Activated naive CD8-positive, alpha-beta T cell treated with anti-CD3 and anti-CD28 coated beads, Interleukin-2, amount 50 U/mL, for 24 hours (primary cell): ENCODE data around the gene RBFOX1.

Experiments
- ATAC-seq: fragments of 150-1000 bp; cut with Tn5 transposase; one replicate; pipeline ENCODE4 v1.10.0; 2021
- DNase-seq: peaks from one replicate; pipeline ENCODE4 v3.0.0; 2021
- H3K27ac Mint-ChIP-seq: one replicate; pipeline ENCODE4 v1.8.0; 2021; ENCODE audit warnings: mild to moderate bottlenecking, mixed read lengths
- H3K27me3 Mint-ChIP-seq: one replicate; pipeline ENCODE4 v1.8.0; 2021; ENCODE audit warnings: mixed read lengths
- H3K36me3 Mint-ChIP-seq: one replicate; pipeline ENCODE4 v1.8.0; 2021; ENCODE audit warnings: low read depth, mixed read lengths
- H3K4me1 Mint-ChIP-seq: one replicate; pipeline ENCODE4 v1.8.0; 2021; ENCODE audit warnings: mixed read lengths
- H3K4me3 Mint-ChIP-seq: one replicate; pipeline ENCODE4 v1.8.0; 2021; ENCODE audit warnings: mild to moderate bottlenecking, moderate library complexity, mixed read lengths
- H3K9me3 Mint-ChIP-seq: one replicate; pipeline ENCODE4 v1.8.0; 2021; ENCODE audit warnings: mixed read lengths

The RBFOX1 gene

GRCh38 chr16:7605812-7606211, 273.2 kb downstream of the RBFOX1 start:
- H3K27ac Mint-ChIP-seq: no peak overlapping the region
- H3K9me3 Mint-ChIP-seq: peaks cover 19% of the 10 kb centered on the region
- H3K27me3 Mint-ChIP-seq: no peaks in the 10 kb centered on the region
- no peak for DNase-seq
- no peaks in the 10 kb centered on the region for H3K36me3 Mint-ChIP-seq
- H3K4me3 Mint-ChIP-seq: no peak overlapping the region
- ATAC-seq: no peak
- no peaks in the 10 kb centered on the region for H3K4me1 Mint-ChIP-seq

- DNase-seq (no peak), ATAC-seq (no peak)
- Mint-ChIP-seq H3K36me3 (no peaks in the 10 kb centered on the region), H3K4me3 (no peak overlapping the region), H3K27me3 (no peaks in the 10 kb centered on the region), H3K27ac (no peak overlapping the region), H3K9me3 (peaks cover 14% of the 10 kb centered on the region), H3K4me1 (no peaks in the 10 kb centered on the region)
Measured at GRCh38 chr16:7612671-7613070, 280.0 kb downstream of the RBFOX1 start.

DNA sequence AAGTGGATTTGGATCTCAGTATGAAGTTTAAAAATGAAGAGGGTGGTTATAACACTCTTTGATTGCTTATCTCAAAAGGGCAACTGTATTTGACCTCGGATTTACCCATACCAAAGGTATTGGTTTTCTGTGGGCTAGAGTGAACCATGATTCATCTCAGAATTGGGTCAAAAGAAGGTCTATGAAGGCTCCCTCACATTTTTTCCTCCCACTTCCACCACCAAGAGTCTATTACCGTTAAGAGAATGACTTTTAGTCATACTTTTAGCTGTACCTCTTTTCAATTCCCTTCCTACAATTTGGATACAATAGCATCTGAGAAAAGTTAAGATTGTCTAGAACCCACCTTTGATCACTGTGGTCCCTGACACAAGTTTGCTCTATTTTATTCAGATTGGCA, 280.9 kb downstream of the RBFOX1 start:
- Mint-ChIP-seq H3K27ac (no peak overlapping the region), H3K4me1 (no peaks in the 10 kb centered on the region), H3K27me3 (no peaks in the 10 kb centered on the region), H3K36me3 (no peaks in the 10 kb centered on the region), H3K4me3 (no peak overlapping the region), H3K9me3 (peaks cover 14% of the 10 kb centered on the region)
- no peak for DNase-seq
- no peak for ATAC-seq

DNA sequence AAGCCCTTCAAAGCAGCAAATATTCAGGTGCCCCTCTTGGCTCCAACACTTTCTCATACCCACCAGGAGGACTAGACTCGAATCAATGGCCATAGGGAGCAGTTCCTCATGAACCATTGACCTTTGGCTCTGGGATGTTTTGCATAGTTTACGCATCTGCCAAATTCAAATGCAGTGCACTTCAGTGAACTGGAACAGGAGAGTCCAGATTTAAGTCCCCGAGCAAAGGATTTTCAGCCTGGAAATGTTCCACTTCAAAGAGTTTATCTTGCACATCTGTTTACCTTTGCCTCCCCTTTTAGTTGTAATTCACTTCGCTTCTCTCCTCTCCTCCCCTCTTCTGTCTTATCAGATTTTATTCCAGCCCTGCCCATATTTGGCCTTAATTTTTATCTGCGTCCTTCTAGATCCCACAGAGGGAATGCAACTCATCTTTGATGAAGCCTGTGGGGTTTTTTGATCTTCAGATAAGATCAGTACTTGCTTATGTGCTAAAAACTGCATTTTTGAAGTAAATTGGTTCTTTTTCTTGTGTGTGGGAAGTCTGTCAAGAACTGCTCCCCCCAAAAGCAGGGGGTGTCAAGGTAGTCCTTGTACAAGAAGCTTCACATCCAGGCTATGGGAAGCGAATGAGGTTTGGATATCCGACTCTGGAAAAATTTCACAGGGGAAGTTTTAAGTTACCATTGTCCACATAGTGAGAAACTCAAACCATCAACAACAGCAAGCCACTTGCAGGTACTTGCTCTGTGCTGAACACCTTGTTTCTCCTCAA, 281.6 kb downstream of the RBFOX1 start:
- Mint-ChIP-seq H3K27ac (no peak overlapping the region), H3K4me3 (no peak overlapping the region), H3K36me3 (no peaks in the 10 kb centered on the region), H3K9me3 (peaks cover 7% of the 10 kb centered on the region), H3K27me3 (no peaks in the 10 kb centered on the region), H3K4me1 (no peaks in the 10 kb centered on the region)
- no peak for ATAC-seq
- no peak for DNase-seq

GRCh38 chr16:7615565-7615964, 282.9 kb downstream of the RBFOX1 start:
- Mint-ChIP-seq H3K9me3 (peaks cover 7% of the 10 kb centered on the region), H3K27ac (no peak overlapping the region), H3K4me1 (no peaks in the 10 kb centered on the region), H3K4me3 (no peak overlapping the region), H3K27me3 (no peaks in the 10 kb centered on the region), H3K36me3 (no peaks in the 10 kb centered on the region)
- DNase-seq: no peak
- no peak for ATAC-seq

DNA sequence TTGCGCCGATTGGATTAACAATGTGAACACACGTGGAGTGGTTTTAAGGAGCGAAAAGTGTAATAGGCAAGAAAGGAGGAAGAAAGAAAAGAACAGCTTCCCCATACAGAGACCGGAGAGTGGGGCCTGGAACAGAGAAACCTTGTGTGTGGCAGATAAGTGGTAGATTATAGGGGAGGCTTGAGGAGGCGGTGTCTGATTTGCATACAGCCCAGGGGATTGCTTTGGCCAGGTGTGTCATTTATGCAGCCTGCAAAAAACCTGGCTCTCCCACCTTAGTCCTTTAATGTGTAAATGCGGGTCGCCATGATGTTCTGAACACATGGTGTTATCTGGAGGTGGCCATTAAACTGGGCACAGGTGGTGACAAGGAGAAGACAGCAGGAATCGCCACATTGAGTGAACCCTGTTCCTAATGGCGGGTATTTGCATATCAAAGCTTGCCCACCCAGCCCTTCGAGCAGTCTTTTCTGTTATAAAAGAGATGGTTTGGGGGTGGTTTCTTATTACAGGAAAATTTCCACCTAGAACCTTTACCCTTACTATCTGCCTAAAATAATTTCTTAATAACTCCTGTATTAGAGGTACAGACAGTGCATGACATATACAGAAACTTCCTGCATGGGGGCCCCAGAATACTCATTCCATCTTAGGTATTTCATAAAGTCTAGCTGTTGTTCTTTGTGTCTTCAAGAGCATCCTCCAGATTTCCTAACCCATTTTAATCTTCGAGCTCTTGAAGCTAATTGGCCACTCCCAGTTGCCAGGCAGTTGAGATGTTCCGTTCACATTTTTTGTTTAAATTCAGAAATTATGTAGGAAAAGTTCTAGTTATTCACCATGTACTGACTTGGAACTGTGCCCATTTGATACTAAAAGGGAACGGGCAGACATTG, 292.5 kb downstream of the RBFOX1 start:
- H3K27ac Mint-ChIP-seq: no peak overlapping the region
- ATAC-seq (no peak), DNase-seq (no peak)
- H3K9me3 Mint-ChIP-seq: peaks cover 17% of the 10 kb centered on the region
- H3K4me1 Mint-ChIP-seq: no peaks in the 10 kb centered on the region
- no peak overlapping the region for H3K4me3 Mint-ChIP-seq
- H3K27me3 Mint-ChIP-seq: no peaks in the 10 kb centered on the region
- H3K36me3 Mint-ChIP-seq: no peaks in the 10 kb centered on the region

- H3K4me3 Mint-ChIP-seq: no peak overlapping the region
- ATAC-seq: no peak
- H3K4me1 Mint-ChIP-seq: no peaks in the 10 kb centered on the region
- DNase-seq: no peak
- H3K36me3 Mint-ChIP-seq: no peaks in the 10 kb centered on the region
- H3K27me3 Mint-ChIP-seq: no peaks in the 10 kb centered on the region
- no peak overlapping the region for H3K27ac Mint-ChIP-seq
- peaks cover 26% of the 10 kb centered on the region for H3K9me3 Mint-ChIP-seq
Measured at GRCh38 chr16:7628981-7629380, 296.3 kb downstream of the RBFOX1 start.

- H3K4me3 Mint-ChIP-seq: no peak overlapping the region
- H3K36me3 Mint-ChIP-seq: no peaks in the 10 kb centered on the region
- no peaks in the 10 kb centered on the region for H3K4me1 Mint-ChIP-seq
- no peak overlapping the region for H3K27ac Mint-ChIP-seq
- H3K27me3 Mint-ChIP-seq: no peaks in the 10 kb centered on the region
- DNase-seq: no peak
- H3K9me3 Mint-ChIP-seq: peaks cover 27% of the 10 kb centered on the region
- no peak for ATAC-seq
Measured at GRCh38 chr16:7629571-7629970, 296.9 kb downstream of the RBFOX1 start.

DNA sequence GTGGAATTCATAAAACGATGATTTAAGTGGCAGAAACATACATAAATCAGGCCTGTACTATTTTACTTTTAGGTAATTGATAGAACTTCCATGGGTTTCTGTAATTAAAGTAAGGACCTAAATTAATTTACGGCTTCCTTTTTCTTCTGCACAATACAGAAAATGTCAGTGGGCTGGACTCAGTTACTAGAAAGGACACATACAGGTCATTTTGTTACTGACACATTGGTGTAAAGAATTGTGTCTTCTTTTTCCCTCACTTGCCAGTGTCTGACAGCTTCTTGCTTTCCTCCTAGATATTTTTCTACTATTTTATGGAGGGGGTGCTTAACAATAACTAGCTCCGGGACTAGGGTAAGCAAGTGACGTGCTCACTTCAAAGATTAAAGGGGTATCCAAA, 304.8 kb downstream of the RBFOX1 start:
- Mint-ChIP-seq H3K36me3 (no peaks in the 10 kb centered on the region), H3K27me3 (no peaks in the 10 kb centered on the region), H3K4me3 (no peak overlapping the region), H3K4me1 (no peaks in the 10 kb centered on the region), H3K27ac (no peak overlapping the region), H3K9me3 (peaks cover 17% of the 10 kb centered on the region)
- ATAC-seq: no peak
- DNase-seq: no peak

DNA sequence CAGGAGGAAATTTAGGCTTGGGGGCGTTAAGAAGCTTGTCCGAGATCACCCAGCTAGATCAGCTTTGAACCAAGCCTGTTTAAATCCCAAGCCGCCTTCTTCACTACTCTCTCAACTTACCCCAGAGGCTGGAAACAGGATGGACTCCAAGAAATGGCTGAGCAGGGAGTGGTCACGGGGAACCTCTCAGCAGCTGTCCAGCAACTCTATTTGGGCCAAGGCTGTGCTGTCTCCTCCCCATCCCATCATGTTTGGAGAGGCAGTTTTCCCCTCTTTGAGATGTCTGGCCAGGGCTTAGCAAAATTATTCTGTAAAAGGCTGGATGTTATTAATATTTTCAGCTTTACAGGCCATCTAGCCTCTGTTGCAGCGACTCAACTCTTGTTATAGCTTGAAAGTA, 305.7 kb downstream of the RBFOX1 start:
- Mint-ChIP-seq H3K4me3 (no peak overlapping the region), H3K4me1 (no peaks in the 10 kb centered on the region), H3K9me3 (peaks cover 17% of the 10 kb centered on the region), H3K27me3 (no peaks in the 10 kb centered on the region), H3K27ac (no peak overlapping the region), H3K36me3 (no peaks in the 10 kb centered on the region)
- no peak for DNase-seq
- ATAC-seq: no peak

DNA sequence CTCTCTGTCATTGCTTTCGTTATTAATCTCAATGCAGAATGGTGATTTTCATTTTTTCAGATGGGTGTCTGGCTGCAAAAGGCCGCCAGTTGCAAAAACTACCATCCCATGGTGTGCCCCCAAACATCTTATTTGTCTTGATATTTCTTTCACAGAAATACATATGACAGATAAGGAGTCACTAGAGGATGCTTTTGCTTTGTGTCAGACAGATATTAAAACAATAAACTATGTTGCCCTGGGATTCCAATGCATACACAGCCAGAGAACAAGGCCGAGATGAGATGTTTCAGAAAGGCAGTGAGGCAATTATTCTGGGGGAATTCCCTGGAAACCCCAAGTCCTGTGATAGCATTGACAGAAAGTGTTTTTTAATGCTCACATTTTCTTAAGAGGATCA, 307.7 kb downstream of the RBFOX1 start:
- H3K27me3 Mint-ChIP-seq: no peaks in the 10 kb centered on the region
- no peak overlapping the region for H3K4me3 Mint-ChIP-seq
- DNase-seq (no peak), ATAC-seq (no peak)
- no peaks in the 10 kb centered on the region for H3K36me3 Mint-ChIP-seq
- H3K4me1 Mint-ChIP-seq: no peaks in the 10 kb centered on the region
- H3K9me3 Mint-ChIP-seq: peaks cover 15% of the 10 kb centered on the region
- no peak overlapping the region for H3K27ac Mint-ChIP-seq

- Mint-ChIP-seq H3K4me3 (no peak overlapping the region), H3K4me1 (no peaks in the 10 kb centered on the region), H3K36me3 (no peaks in the 10 kb centered on the region), H3K27ac (no peak overlapping the region), H3K27me3 (no peaks in the 10 kb centered on the region), H3K9me3 (peaks cover 22% of the 10 kb centered on the region)
- DNase-seq (no peak), ATAC-seq (no peak)
Measured at GRCh38 chr16:7644176-7644575, 311.5 kb downstream of the RBFOX1 start.

DNA sequence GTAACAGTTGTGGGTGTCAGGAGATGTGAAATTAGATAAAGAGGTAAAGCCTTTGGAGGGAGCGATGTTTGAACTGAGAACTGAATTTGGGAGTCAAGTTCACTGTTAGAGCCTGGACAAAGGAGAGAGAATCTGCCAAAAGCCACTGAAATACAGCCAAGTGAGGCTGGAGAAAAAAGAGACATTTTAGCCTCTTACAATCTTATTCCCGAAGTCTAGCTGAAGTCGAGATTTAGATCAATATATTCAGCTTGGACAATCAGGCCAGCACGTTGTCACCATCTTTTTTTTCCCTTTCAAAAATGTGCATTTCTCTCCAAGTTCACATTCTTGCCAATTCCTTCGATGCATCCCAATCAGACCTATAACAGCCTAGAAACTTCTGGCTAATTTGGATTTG, 312.2 kb downstream of the RBFOX1 start:
- Mint-ChIP-seq H3K4me1 (no peaks in the 10 kb centered on the region), H3K9me3 (peaks cover 22% of the 10 kb centered on the region), H3K27ac (no peak overlapping the region), H3K36me3 (no peaks in the 10 kb centered on the region), H3K4me3 (no peak overlapping the region), H3K27me3 (no peaks in the 10 kb centered on the region)
- no peak for DNase-seq
- no peak for ATAC-seq

DNA sequence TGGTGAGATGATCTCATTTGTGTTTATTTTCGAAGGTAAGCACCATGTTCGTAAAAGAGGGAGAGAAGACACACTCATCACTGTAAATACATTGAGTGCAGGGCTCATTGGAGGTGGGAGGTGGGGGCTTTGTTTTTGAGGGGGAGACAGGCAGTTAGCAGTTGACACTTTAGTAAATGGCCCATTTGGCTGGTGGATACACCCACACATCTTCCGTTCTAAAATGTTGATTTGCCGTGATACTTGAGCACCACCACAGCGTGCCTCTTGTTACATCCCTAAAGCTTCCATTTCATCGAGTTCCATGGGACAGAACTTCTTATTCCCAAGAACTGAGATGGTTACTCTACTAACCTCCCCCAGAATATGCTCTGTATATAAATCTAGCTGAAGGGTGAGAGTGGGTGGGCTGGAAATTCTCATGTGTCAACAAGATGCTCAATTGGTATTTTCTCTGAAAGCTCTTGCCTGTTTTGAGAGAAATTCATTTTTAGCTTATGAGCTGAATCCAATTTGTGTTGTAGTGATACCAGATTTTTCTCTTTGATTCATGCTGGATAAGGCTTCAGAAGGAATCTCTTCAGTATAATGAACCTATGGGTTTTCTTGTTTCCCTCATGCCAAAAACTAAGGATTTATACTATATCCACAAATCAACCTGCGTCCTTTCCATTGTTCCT, 314.3 kb downstream of the RBFOX1 start:
- H3K9me3 Mint-ChIP-seq: peaks cover 22% of the 10 kb centered on the region
- no peaks in the 10 kb centered on the region for H3K4me1 Mint-ChIP-seq
- no peak overlapping the region for H3K27ac Mint-ChIP-seq
- DNase-seq: no peak
- H3K27me3 Mint-ChIP-seq: no peaks in the 10 kb centered on the region
- H3K4me3 Mint-ChIP-seq: no peak overlapping the region
- H3K36me3 Mint-ChIP-seq: no peaks in the 10 kb centered on the region
- ATAC-seq: no peak

DNA sequence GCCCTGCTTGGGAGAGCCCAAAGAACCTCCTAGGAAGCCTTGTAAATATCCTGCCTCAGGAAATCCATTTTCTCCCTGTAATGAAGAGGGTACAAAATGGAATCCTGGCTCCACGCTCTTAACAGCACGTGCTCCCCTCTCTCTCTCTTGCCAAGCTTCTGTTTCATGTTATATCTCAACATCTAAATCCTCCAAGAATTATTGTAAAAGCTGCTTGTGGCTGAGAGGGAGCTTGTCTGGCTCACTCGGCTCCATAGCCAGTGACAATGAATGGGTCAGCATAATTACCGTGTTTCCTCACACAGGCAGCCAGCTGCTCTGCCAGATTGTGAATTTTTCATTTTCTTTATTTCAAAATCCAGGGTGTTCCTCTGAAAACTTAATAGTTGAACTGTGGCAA, 317.8 kb downstream of the RBFOX1 start:
- H3K27ac Mint-ChIP-seq: no peak overlapping the region
- H3K27me3 Mint-ChIP-seq: no peaks in the 10 kb centered on the region
- no peaks in the 10 kb centered on the region for H3K36me3 Mint-ChIP-seq
- ATAC-seq: no peak
- peaks cover 12% of the 10 kb centered on the region for H3K9me3 Mint-ChIP-seq
- no peak overlapping the region for H3K4me3 Mint-ChIP-seq
- no peak for DNase-seq
- no peaks in the 10 kb centered on the region for H3K4me1 Mint-ChIP-seq
